ENCODE measurements around the gene CNTROB.

CNTROB gene

GRCh38 chr17:7887482-7888183, 44.4 kb upstream of the CNTROB start:
- Histone ChIP-seq H3K27ac (ENCODE audit: low read length) (no peak overlapping the region), H3K4me3 (ENCODE audit: low read length) (peak overlapping the region; percentile 29; the same call in 1 of the 2 replicates), H3K4me1 (ENCODE audit: control insufficient read depth, insufficient read depth, low read length) (peaks cover 4% of the 10 kb centered on the region), H3K36me3 (ENCODE audit: control insufficient read depth, insufficient read depth, low read length) (no peaks in the 10 kb centered on the region), H3K9me3 (ENCODE audit: control insufficient read depth, insufficient read depth, low read length) (no peaks in the 10 kb centered on the region), H3K27me3 (ENCODE audit: control insufficient read depth, insufficient read depth, low read length) (no peaks in the 10 kb centered on the region; the same call in 1 of the 2 replicates)
- DNase-seq (ENCODE audit: low read depth, low spot score) = no peak
- no CpG with 5 or more reads among the region's 35 CpGs for WGBS (ENCODE audit: insufficient coverage, insufficient read length)

DNA sequence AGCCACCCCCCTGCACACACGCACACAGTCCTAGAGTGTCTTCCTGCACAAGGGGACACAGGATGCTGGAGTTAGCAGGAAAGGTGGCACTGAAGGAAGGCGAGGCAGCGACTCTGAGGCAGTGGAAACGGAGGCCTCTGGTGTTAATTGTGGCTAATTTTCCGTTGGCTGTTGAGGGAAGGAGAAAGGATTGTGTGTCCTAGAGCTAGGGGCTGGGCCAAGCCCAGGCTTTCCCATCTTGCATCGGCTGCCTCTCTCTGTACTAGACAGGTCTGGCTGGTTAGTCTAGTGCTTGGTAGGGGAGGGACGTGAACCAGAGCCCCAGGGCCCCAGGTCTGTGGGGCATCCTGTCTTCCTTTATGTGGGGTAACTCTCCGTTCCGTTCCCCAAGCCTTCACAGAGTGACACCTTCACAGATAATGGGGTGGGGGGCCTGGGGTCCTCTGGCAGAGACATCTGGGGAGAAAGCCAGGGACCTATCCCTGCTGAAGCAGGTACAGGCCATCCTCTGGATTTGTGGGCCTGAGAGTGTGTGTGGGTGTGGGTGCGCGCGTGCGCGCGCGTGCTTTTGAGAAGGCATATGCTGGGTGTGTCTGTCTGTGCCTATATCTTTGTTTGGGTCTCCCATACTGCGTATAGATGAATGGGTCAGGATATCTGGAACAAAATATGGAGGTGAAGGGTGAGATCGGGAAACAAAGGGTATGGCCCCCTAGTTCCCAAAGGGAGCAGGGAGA, 43.7 kb upstream of the CNTROB start, which contains the start of gene CHD3:
Gene CHD3, plus strand, starts transcription at position 606 of the 737 bp plus-strand sequence. CDS start 212 bp downstream, outside the sequence.
- Histone ChIP-seq H3K9me3 (ENCODE audit: control insufficient read depth, insufficient read depth, low read length) (no peaks in the 10 kb centered on the region), H3K4me1 (ENCODE audit: control insufficient read depth, insufficient read depth, low read length) (peaks cover 4% of the 10 kb centered on the region), H3K27ac (ENCODE audit: low read length) (no peak within 1 kb of the TSS), H3K36me3 (ENCODE audit: control insufficient read depth, insufficient read depth, low read length) (no peaks in the 10 kb centered on the region), H3K27me3 (ENCODE audit: control insufficient read depth, insufficient read depth, low read length) (no peaks in the 10 kb centered on the region; the same call in 1 of the 2 replicates), H3K4me3 (ENCODE audit: low read length) (peak within 1 kb of the TSS; percentile 29; the same call in 1 of the 2 replicates)
- WGBS (ENCODE audit: insufficient coverage, insufficient read length) = no CpG with 5 or more reads among the region's 18 CpGs
- DNase-seq (ENCODE audit: low read depth, low spot score) = no peak

DNA sequence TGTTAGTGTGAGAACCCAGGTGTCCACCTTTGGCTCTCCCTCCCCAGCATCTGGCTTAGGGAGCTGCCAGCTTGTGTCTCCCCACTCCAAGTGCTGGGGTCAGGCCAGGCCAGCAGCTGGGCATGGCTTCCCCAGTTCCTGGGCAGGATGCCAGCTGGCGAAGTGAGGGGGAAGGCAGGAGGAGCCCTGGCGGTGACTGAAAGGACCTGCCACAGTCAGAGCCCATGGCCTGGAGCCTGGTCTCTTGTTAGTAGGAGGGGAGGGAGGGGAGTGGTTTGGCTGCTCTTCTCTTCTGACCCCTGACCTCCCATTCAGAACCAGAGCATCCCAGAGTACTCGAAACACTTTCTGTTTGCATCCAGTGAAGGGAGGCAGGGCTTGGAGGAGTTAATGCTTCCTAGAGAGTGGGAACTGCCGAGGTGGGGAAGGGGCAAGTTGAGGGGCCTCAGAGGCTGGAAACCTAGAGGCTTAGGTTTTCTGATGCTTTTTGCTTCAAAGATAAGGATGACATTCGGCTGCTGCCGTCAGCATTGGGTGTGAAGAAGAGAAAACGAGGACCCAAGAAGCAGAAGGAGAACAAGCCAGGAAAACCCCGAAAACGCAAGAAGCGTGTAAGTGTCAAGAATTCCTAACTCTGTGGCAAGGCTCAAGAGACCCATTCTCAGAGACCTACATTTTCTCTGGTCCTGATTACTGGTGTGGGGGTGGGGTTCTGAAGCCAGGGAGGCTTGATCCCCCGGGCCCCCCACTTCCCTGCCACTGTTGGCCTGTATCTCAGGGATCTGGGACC, 42.6 kb upstream of the CNTROB start:
- no CpG with 5 or more reads among the region's 11 CpGs for WGBS (ENCODE audit: insufficient coverage, insufficient read length)
- Histone ChIP-seq H3K27ac (ENCODE audit: low read length) (no peak overlapping the region), H3K4me1 (ENCODE audit: control insufficient read depth, insufficient read depth, low read length) (peaks cover 4% of the 10 kb centered on the region), H3K36me3 (ENCODE audit: control insufficient read depth, insufficient read depth, low read length) (no peaks in the 10 kb centered on the region), H3K4me3 (ENCODE audit: low read length) (no peak overlapping the region), H3K27me3 (ENCODE audit: control insufficient read depth, insufficient read depth, low read length) (no peaks in the 10 kb centered on the region; the same call in 1 of the 2 replicates), H3K9me3 (ENCODE audit: control insufficient read depth, insufficient read depth, low read length) (no peaks in the 10 kb centered on the region)
- DNase-seq (ENCODE audit: low read depth, low spot score) = no peak

- Histone ChIP-seq H3K4me3 (ENCODE audit: low read length) (no peak overlapping the region), H3K27ac (ENCODE audit: low read length) (no peak overlapping the region), H3K27me3 (ENCODE audit: control insufficient read depth, insufficient read depth, low read length) (no peaks in the 10 kb centered on the region), H3K4me1 (ENCODE audit: control insufficient read depth, insufficient read depth, low read length) (no peaks in the 10 kb centered on the region; the same call in 1 of the 2 replicates), H3K9me3 (ENCODE audit: control insufficient read depth, insufficient read depth, low read length) (no peaks in the 10 kb centered on the region), H3K36me3 (ENCODE audit: control insufficient read depth, insufficient read depth, low read length) (no peaks in the 10 kb centered on the region)
- no peak for DNase-seq (ENCODE audit: low read depth, low spot score)
- WGBS (ENCODE audit: insufficient coverage, insufficient read length) = no CpG with 5 or more reads among the region's 15 CpGs
Observed at GRCh38 chr17:7893187-7893880, 38.7 kb upstream of the CNTROB start.

DNA sequence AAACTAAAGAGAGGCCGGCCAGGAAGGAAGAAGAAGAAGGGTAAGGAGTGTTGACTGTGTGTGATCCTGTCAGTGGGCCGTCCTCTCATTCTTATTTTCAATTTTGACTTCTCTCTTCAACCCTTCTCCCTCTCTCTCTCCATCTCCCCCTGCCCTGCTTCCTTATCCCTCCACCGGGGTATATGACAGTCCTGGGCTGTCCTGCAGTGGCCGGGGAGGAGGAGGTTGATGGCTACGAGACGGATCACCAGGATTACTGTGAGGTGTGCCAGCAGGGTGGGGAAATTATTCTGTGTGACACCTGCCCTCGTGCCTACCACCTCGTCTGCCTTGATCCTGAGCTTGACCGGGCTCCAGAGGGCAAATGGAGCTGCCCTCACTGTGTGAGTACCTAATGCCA, 37.8 kb upstream of the CNTROB start:
- no CpG with 5 or more reads among the region's 9 CpGs for WGBS (ENCODE audit: insufficient coverage, insufficient read length)
- no peaks in the 10 kb centered on the region for H3K36me3 ChIP-seq (ENCODE audit: control insufficient read depth, insufficient read depth, low read length)

GRCh38 chr17:7894866-7895265, 37.1 kb upstream of the CNTROB start:
- no peak overlapping the region for H3K4me3 ChIP-seq (ENCODE audit: low read length)
- H3K9me3 ChIP-seq (ENCODE audit: control insufficient read depth, insufficient read depth, low read length) = no peaks in the 10 kb centered on the region
- H3K27me3 ChIP-seq (ENCODE audit: control insufficient read depth, insufficient read depth, low read length) = no peaks in the 10 kb centered on the region
- WGBS (ENCODE audit: insufficient coverage, insufficient read length) = no CpG with 5 or more reads among the region's 8 CpGs
- H3K27ac ChIP-seq (ENCODE audit: low read length) = no peak overlapping the region
- H3K36me3 ChIP-seq (ENCODE audit: control insufficient read depth, insufficient read depth, low read length) = no peaks in the 10 kb centered on the region
- no peak for DNase-seq (ENCODE audit: low read depth, low spot score)
- no peaks in the 10 kb centered on the region for H3K4me1 ChIP-seq (ENCODE audit: control insufficient read depth, insufficient read depth, low read length)

More for the DNA sequence above, 37.8 kb upstream of the CNTROB start:
- Histone ChIP-seq H3K9me3 (ENCODE audit: control insufficient read depth, insufficient read depth, low read length) (no peaks in the 10 kb centered on the region), H3K27me3 (ENCODE audit: control insufficient read depth, insufficient read depth, low read length) (no peaks in the 10 kb centered on the region), H3K4me3 (ENCODE audit: low read length) (no peak overlapping the region), H3K27ac (ENCODE audit: low read length) (no peak overlapping the region), H3K4me1 (ENCODE audit: control insufficient read depth, insufficient read depth, low read length) (no peaks in the 10 kb centered on the region)
- no peak for DNase-seq (ENCODE audit: low read depth, low spot score)

- H3K4me1 ChIP-seq (ENCODE audit: control insufficient read depth, insufficient read depth, low read length) = no peaks in the 10 kb centered on the region
- no peak for DNase-seq (ENCODE audit: low read depth, low spot score)
- no CpG with 5 or more reads among the region's 13 CpGs for WGBS (ENCODE audit: insufficient coverage, insufficient read length)
- no peaks in the 10 kb centered on the region for H3K27me3 ChIP-seq (ENCODE audit: control insufficient read depth, insufficient read depth, low read length)
- no peak overlapping the region for H3K27ac ChIP-seq (ENCODE audit: low read length)
- no peak overlapping the region for H3K4me3 ChIP-seq (ENCODE audit: low read length)
- H3K36me3 ChIP-seq (ENCODE audit: control insufficient read depth, insufficient read depth, low read length) = no peaks in the 10 kb centered on the region
- no peaks in the 10 kb centered on the region for H3K9me3 ChIP-seq (ENCODE audit: control insufficient read depth, insufficient read depth, low read length)
Observed at GRCh38 chr17:7897090-7897489, 34.9 kb upstream of the CNTROB start.

DNA sequence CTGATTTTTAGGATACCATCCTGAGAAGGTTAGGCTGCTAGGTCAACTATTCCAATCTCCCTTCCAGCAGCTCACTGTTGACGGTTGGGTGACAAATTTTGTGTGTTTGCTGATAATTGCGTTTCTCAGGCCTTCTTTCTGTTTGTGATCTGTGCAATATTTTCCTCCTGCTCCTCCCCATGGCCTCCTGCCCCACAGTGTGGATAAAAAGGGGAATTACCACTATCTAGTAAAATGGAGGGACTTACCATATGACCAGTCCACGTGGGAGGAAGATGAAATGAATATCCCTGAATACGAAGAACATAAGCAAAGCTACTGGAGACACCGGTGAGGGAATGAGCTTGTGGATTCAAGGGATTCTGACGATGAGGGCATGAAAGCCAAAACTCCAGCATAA, 34.2 kb upstream of the CNTROB start:
- Histone ChIP-seq H3K27me3 (ENCODE audit: control insufficient read depth, insufficient read depth, low read length) (no peaks in the 10 kb centered on the region), H3K36me3 (ENCODE audit: control insufficient read depth, insufficient read depth, low read length) (0 out of 2 replicates have a peak, but pooled peaks cover 3% of the 10 kb centered on the region), H3K4me1 (ENCODE audit: control insufficient read depth, insufficient read depth, low read length) (no peaks in the 10 kb centered on the region), H3K4me3 (ENCODE audit: low read length) (no peak overlapping the region), H3K27ac (ENCODE audit: low read length) (no peak overlapping the region), H3K9me3 (ENCODE audit: control insufficient read depth, insufficient read depth, low read length) (no peaks in the 10 kb centered on the region)
- DNase-seq (ENCODE audit: low read depth, low spot score) = no peak
- WGBS (ENCODE audit: insufficient coverage, insufficient read length) = no CpG with 5 or more reads among the region's 6 CpGs

GRCh38 chr17:7903154-7904103, 28.6 kb upstream of the CNTROB start:
- Histone ChIP-seq H3K4me1 (ENCODE audit: control insufficient read depth, insufficient read depth, low read length) (no peaks in the 10 kb centered on the region), H3K9me3 (ENCODE audit: control insufficient read depth, insufficient read depth, low read length) (no peaks in the 10 kb centered on the region), H3K27ac (ENCODE audit: low read length) (no peak overlapping the region), H3K27me3 (ENCODE audit: control insufficient read depth, insufficient read depth, low read length) (no peaks in the 10 kb centered on the region), H3K4me3 (ENCODE audit: low read length) (no peak overlapping the region), H3K36me3 (ENCODE audit: control insufficient read depth, insufficient read depth, low read length) (peaks cover 5% of the 10 kb centered on the region; the same call in 1 of the 2 replicates)
- WGBS (ENCODE audit: insufficient coverage, insufficient read length) = no CpG with 5 or more reads among the region's 22 CpGs
- no peak for DNase-seq (ENCODE audit: low read depth, low spot score)
